HepG2 (cell line): Measurements from ENCODE around the gene COMMD2.

Source experiments
- CENPT ChIP-seq: sonication (generic); formaldehyde crosslinking; IDR thresholded peaks from 2 replicates; pipeline ENCODE4 v1.8.0; 2022; ENCODE audit warnings: low read depth, mild to moderate bottlenecking, moderate library complexity, missing genetic modification reagents
- CTCF ChIP-seq: sonication (generic); formaldehyde crosslinking; IDR thresholded peaks from 2 replicates; pipeline ENCODE4 v1.5.0; 2020; ENCODE audit warnings: mild to moderate bottlenecking, missing genetic modification reagents, moderate library complexity
- ELF4 ChIP-seq: sonication (generic); formaldehyde crosslinking; IDR thresholded peaks from 2 replicates; pipeline ENCODE4 v1.5.0; 2020; ENCODE audit warnings: missing genetic modification reagents, mild to moderate bottlenecking, moderate library complexity, borderline replicate concordance
- EP300 ChIP-seq, 3 experiments: sonication (generic) in 1 of 3; formaldehyde crosslinking in 1 of 3; IDR thresholded peaks; 2 replicates each; pipeline versions ENCODE4 v1.5.1 to v1.6.1; 2011 to 2020; ENCODE audit warnings: low read depth in 2 of 3, low read length in 2 of 3, borderline replicate concordance in 1 of 3, improper control_type of control experiment in 1 of 3, mild to moderate bottlenecking in 1 of 3, missing genetic modification reagents in 1 of 3, moderate library complexity in 1 of 3
- FOSL2 ChIP-seq: sonication (generic); formaldehyde crosslinking; IDR thresholded peaks from 2 replicates; pipeline ENCODE4 v1.4.0; 2020; ENCODE audit warnings: missing genetic modification reagents
- HNRNPL ChIP-seq: fragments of 200-400 bp; formaldehyde crosslinking; IDR thresholded peaks from 2 replicates; pipeline ENCODE4 v1.6.1; 2017; ENCODE audit warnings: mild to moderate bottlenecking, low read depth, low read length
- JARID2 ChIP-seq: sonication (generic); formaldehyde crosslinking; IDR thresholded peaks from 2 replicates; pipeline ENCODE4 v1.8.1; 2023; ENCODE audit warnings: missing genetic modification reagents, inconsistent platforms; ENCODE audit not compliant: insufficient replicate concordance
- MXI1 ChIP-seq: IDR thresholded peaks from 3 replicates; pipeline ENCODE4 v1.6.1; 2012; ENCODE audit warnings: low read depth, low read length, inconsistent platforms, borderline replicate concordance
- NBN ChIP-seq: fragments of 450-650 bp; conservative IDR thresholded peaks from 2 replicates; pipeline ENCODE4 v1.6.1; 2017
- RFX5 ChIP-seq: IDR thresholded peaks from 2 replicates; pipeline ENCODE4 v1.6.1; 2011; ENCODE audit warnings: low read depth, low read length, improper control_type of control experiment
- ZNF235 ChIP-seq: sonication (generic); formaldehyde crosslinking; IDR thresholded peaks from 2 replicates; pipeline ENCODE4 v1.8.1; 2023; ENCODE audit warnings: mild to moderate bottlenecking, missing genetic modification reagents, borderline replicate concordance
- ZNF274 ChIP-seq: sonication (generic); formaldehyde crosslinking; IDR thresholded peaks from 2 replicates; pipeline ENCODE4 v1.5.1; 2020; ENCODE audit warnings: mild to moderate bottlenecking, missing genetic modification reagents
- TF ChIP-seq, protein P1 (sequence below): fragments of 450-650 bp; IDR thresholded peaks from 2 replicates; pipeline ENCODE4 v1.6.1; 2017
- TF ChIP-seq, protein P2 (sequence below): sonication (generic); formaldehyde crosslinking; IDR thresholded peaks from 2 replicates; pipeline ENCODE4 v1.8.1; 2022; ENCODE audit warnings: mild to moderate bottlenecking, missing genetic modification reagents

DNA sequence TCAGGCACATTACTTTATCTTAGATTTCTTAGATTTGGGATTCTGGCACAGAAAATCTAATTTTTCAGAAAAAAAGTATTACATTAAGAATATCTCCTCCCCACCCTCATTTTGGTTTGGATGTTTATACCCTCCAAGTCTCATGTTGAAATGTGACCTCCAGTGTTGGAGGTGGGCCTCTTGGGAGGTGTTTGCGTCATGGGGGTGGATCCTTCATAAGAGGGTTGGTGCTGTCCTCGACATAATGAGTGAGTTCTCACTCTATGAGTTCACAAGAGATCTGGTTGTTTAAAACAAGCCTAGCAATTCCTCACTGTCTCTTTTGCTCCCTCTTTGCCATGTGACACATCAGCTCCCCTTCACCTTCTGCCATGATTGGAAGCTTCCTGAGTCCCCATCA, 48.8 kb downstream of the COMMD2 start:
- no peak for TF ChIP-seq HNRNPL
- no peak for TF ChIP-seq EP300 (IDR thresholded peaks at IDR 0.05; ENCODE audit: low read depth in 2 of 2, low read length in 2 of 2)
- no peak for TF ChIP-seq EP300 (CRISPR knock-in tag; IDR thresholded peaks at IDR 0.05; ENCODE audit: borderline replicate concordance)
- TF ChIP-seq CTCF (CRISPR knock-in tag): no peak
- no peak for TF ChIP-seq NBN
- TF ChIP-seq, protein P1, sequence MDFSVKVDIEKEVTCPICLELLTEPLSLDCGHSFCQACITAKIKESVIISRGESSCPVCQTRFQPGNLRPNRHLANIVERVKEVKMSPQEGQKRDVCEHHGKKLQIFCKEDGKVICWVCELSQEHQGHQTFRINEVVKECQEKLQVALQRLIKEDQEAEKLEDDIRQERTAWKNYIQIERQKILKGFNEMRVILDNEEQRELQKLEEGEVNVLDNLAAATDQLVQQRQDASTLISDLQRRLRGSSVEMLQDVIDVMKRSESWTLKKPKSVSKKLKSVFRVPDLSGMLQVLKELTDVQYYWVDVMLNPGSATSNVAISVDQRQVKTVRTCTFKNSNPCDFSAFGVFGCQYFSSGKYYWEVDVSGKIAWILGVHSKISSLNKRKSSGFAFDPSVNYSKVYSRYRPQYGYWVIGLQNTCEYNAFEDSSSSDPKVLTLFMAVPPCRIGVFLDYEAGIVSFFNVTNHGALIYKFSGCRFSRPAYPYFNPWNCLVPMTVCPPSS: no peak
- TF ChIP-seq RFX5: no peak
- TF ChIP-seq MXI1: no peak
- TF ChIP-seq, protein P2, sequence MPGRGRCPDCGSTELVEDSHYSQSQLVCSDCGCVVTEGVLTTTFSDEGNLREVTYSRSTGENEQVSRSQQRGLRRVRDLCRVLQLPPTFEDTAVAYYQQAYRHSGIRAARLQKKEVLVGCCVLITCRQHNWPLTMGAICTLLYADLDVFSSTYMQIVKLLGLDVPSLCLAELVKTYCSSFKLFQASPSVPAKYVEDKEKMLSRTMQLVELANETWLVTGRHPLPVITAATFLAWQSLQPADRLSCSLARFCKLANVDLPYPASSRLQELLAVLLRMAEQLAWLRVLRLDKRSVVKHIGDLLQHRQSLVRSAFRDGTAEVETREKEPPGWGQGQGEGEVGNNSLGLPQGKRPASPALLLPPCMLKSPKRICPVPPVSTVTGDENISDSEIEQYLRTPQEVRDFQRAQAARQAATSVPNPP (CRISPR knock-in tag): no peak
- TF ChIP-seq CENPT: no peak
- no peak for TF ChIP-seq JARID2 (CRISPR knock-in tag)
- no peak for TF ChIP-seq FOSL2 (CRISPR knock-in tag)
- no peak for TF ChIP-seq ZNF235 (CRISPR knock-in tag)
- TF ChIP-seq ELF4: no peak
- TF ChIP-seq ZNF274 (CRISPR knock-in tag): no peak
